K562 (cell line): ENCODE data around the gene SLC9A2. TPM values are rescaled to one million over a fixed set of nuclear protein-coding genes. Genes with fewer than 3 reads are reported as not detected.

Experiments
- ESRRA ChIP-seq: fragments of 450-650 bp; IDR thresholded peaks from 2 replicates; pipeline ENCODE4 v1.6.1; 2014; ENCODE audit warnings: low read depth, mild to moderate bottlenecking, moderate library complexity, borderline replicate concordance
- PCBP1 ChIP-seq: fragments of 200-400 bp; formaldehyde crosslinking; IDR thresholded peaks from 2 replicates; pipeline ENCODE4 v1.6.1; 2018; ENCODE audit warnings: mild to moderate bottlenecking, low read depth, low read length; ENCODE audit not compliant: poor library complexity, severe bottlenecking
- SREBF1 ChIP-seq: fragments of 150-350 bp; IDR thresholded peaks from 2 replicates; pipeline ENCODE4 v1.6.1; 2014; ENCODE audit warnings: antibody characterized with exemption, low read depth, low read length, borderline replicate concordance
- ZNF146 ChIP-seq: IDR thresholded peaks from one replicate; pipeline ENCODE4 v1.6.1; 2018; ENCODE audit warnings: missing compliant biosample characterization; ENCODE audit not compliant: unreplicated experiment
- ZNF592 ChIP-seq: fragments of 450-650 bp; IDR thresholded peaks from 2 replicates; pipeline ENCODE4 v1.6.1; 2017; ENCODE audit warnings: antibody characterized with exemption, mild to moderate bottlenecking
- ZNF696 ChIP-seq: fragments of 250-450 bp; sonication (Bioruptor Pico); conservative IDR thresholded peaks from 2 replicates; pipeline ENCODE4 v1.4.0; 2020; ENCODE audit warnings: mild to moderate bottlenecking, moderate library complexity
- ZSCAN32 ChIP-seq: fragments of 450-650 bp; formaldehyde crosslinking; IDR thresholded peaks from 2 replicates; pipeline ENCODE4 v1.4.0; 2020; ENCODE audit warnings: mild to moderate bottlenecking, moderate library complexity
- polyA plus RNA-seq, 8 experiments: library from polyadenylated mRNA; depleted of rRNA in 4 of 8; stranded (reverse) in 5 of 8; unstranded in 3 of 8; fragments of >200 nt; fragmentation: Nextera tagmentation in 2 of 8; fragmentation: Illumina TruSeq in 1 of 8; extraction: Ambion mirVana in 2 of 8; extraction: Trizol in 1 of 8; gene quantifications; 2 replicates each; pipeline versions ENCODE4 v1.2.1 to v1.2.3, GENCODE V29; 2011 to 2014; ENCODE audit warnings: inconsistent platforms in 1 of 8, missing spikeins in 1 of 8
- total RNA-seq, 7 experiments: library from RNA; depleted of rRNA in 6 of 7; stranded (reverse); fragments of >200 nt in 6 of 7; fragmentation: Illumina TruSeq in 2 of 7; extraction: Trizol in 2 of 7; gene quantifications; 2 replicates each; pipeline versions ENCODE4 v1.2.1 to v1.2.3, GENCODE V29; 2011 to 2021; ENCODE audit warnings: low replicate concordance in 1 of 7
- TF ChIP-seq, protein P1 (sequence below): fragments of 200-600 bp; sonication (generic); IDR thresholded peaks from one replicate; pipeline ENCODE4 v1.6.1; 2012; ENCODE audit warnings: mild to moderate bottlenecking, low read depth, low read length, inconsistent platforms

The SLC9A2 gene
- total and polyA plus RNA-seq, 9 of the 15 experiments (the other 6 are each of a cell fraction or from before 2014, with no cell fraction given), result 0.45 to 3.3 (median 1.6) TPM

DNA sequence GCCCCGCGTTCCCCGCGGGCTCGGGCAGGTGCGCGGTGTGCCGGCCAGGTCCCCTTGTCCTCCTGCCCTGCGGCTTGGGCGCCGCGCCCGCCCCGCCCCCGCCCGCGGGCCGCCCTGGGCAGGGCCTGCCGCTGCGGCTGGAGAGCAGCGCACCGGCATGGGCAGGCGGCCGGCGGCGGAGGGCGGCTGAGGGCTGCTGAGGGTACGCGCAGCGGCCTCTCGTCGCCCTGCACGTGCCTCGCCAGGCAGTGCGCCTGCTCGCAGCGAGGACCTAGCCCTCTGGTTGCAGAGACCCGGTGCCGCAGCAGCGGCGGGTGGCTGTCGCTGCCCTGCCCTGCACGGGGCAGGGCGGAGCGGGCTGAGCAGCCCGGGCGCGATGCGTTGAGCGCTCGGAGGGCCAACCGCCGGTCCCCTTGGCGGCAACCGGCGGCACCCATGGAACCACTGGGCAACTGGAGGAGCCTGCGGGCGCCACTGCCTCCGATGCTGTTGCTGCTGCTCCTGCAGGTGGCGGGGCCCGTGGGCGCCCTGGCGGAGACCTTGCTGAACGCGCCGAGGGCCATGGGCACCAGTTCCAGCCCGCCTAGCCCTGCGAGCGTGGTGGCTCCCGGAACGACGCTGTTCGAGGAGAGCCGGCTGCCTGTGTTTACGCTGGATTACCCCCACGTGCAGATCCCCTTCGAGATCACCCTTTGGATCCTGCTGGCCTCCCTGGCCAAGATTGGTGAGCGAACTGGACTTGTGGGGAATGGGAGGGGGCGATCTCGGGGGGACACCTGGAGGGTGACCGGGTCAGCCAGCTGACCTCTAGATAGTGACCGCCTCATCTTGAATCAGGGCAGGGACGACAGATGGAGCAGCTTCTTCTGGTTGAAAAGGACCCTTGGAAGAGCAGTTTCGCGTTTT, at the start of gene SLC9A2 (continued):
- TF ChIP-seq, protein P1, sequence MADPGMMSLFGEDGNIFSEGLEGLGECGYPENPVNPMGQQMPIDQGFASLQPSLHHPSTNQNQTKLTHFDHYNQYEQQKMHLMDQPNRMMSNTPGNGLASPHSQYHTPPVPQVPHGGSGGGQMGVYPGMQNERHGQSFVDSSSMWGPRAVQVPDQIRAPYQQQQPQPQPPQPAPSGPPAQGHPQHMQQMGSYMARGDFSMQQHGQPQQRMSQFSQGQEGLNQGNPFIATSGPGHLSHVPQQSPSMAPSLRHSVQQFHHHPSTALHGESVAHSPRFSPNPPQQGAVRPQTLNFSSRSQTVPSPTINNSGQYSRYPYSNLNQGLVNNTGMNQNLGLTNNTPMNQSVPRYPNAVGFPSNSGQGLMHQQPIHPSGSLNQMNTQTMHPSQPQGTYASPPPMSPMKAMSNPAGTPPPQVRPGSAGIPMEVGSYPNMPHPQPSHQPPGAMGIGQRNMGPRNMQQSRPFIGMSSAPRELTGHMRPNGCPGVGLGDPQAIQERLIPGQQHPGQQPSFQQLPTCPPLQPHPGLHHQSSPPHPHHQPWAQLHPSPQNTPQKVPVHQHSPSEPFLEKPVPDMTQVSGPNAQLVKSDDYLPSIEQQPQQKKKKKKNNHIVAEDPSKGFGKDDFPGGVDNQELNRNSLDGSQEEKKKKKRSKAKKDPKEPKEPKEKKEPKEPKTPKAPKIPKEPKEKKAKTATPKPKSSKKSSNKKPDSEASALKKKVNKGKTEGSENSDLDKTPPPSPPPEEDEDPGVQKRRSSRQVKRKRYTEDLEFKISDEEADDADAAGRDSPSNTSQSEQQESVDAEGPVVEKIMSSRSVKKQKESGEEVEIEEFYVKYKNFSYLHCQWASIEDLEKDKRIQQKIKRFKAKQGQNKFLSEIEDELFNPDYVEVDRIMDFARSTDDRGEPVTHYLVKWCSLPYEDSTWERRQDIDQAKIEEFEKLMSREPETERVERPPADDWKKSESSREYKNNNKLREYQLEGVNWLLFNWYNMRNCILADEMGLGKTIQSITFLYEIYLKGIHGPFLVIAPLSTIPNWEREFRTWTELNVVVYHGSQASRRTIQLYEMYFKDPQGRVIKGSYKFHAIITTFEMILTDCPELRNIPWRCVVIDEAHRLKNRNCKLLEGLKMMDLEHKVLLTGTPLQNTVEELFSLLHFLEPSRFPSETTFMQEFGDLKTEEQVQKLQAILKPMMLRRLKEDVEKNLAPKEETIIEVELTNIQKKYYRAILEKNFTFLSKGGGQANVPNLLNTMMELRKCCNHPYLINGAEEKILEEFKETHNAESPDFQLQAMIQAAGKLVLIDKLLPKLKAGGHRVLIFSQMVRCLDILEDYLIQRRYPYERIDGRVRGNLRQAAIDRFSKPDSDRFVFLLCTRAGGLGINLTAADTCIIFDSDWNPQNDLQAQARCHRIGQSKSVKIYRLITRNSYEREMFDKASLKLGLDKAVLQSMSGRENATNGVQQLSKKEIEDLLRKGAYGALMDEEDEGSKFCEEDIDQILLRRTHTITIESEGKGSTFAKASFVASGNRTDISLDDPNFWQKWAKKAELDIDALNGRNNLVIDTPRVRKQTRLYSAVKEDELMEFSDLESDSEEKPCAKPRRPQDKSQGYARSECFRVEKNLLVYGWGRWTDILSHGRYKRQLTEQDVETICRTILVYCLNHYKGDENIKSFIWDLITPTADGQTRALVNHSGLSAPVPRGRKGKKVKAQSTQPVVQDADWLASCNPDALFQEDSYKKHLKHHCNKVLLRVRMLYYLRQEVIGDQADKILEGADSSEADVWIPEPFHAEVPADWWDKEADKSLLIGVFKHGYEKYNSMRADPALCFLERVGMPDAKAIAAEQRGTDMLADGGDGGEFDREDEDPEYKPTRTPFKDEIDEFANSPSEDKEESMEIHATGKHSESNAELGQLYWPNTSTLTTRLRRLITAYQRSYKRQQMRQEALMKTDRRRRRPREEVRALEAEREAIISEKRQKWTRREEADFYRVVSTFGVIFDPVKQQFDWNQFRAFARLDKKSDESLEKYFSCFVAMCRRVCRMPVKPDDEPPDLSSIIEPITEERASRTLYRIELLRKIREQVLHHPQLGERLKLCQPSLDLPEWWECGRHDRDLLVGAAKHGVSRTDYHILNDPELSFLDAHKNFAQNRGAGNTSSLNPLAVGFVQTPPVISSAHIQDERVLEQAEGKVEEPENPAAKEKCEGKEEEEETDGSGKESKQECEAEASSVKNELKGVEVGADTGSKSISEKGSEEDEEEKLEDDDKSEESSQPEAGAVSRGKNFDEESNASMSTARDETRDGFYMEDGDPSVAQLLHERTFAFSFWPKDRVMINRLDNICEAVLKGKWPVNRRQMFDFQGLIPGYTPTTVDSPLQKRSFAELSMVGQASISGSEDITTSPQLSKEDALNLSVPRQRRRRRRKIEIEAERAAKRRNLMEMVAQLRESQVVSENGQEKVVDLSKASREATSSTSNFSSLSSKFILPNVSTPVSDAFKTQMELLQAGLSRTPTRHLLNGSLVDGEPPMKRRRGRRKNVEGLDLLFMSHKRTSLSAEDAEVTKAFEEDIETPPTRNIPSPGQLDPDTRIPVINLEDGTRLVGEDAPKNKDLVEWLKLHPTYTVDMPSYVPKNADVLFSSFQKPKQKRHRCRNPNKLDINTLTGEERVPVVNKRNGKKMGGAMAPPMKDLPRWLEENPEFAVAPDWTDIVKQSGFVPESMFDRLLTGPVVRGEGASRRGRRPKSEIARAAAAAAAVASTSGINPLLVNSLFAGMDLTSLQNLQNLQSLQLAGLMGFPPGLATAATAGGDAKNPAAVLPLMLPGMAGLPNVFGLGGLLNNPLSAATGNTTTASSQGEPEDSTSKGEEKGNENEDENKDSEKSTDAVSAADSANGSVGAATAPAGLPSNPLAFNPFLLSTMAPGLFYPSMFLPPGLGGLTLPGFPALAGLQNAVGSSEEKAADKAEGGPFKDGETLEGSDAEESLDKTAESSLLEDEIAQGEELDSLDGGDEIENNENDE, result no peak
- TF ChIP-seq ESRRA (no peak), ZNF592 (peak; percentile 60; the same call in 1 of the 2 replicates), ZNF146 (no peak), PCBP1 (no peak), ZSCAN32 (CRISPR knock-in tag) (no peak), SREBF1 (no peak), ZNF696 (CRISPR knock-in tag) (no peak)
